IMR-90 (cell line): ENCODE data around the gene CASTOR1. TPM values are rescaled to one million over a fixed set of nuclear protein-coding genes. Genes with fewer than 3 reads are reported as not detected.

ENCODE experiments used
- ATAC-seq: fragments of 200-7000 bp; cut with Tn5 transposase; 2 replicates; pipeline ENCODE4 v1.9.1; 2020; ENCODE audit warnings: low read depth, mild to moderate bottlenecking, moderate library complexity
- BruUV-seq: library from RNA; stranded (reverse); fragments of 400-500 nt; replicated peaks from 2 replicates; lab custom pipeline; 2021; lab: Mats Ljungman, UMichigan
- CTCF ChIA-PET: fragments of 300-600 bp; formaldehyde crosslinking; extraction: SDS; loops from one replicate; lab custom pipeline; 2021; ENCODE audit warnings: antibody characterized with exemption; lab: Yijun Ruan, JAX
- POLR2A ChIA-PET: fragments of 300-600 bp; sonication (Branson Sonifier 250); formaldehyde crosslinking; loops from one replicate; lab custom pipeline; 2022; ENCODE audit warnings: antibody characterized with exemption; ENCODE audit not compliant: unreplicated experiment; lab: Charles Lee
- DNase-seq: peaks from one replicate; pipeline ENCODE4 v3.0.0; 2013
- H2AFZ ChIP-seq: replicated peaks from 2 replicates; pipeline ENCODE3; 2013; ENCODE audit warnings: low read length, mild to moderate bottlenecking; ENCODE audit not compliant: poor library complexity
- H2AK5ac ChIP-seq: 2 replicates; pipeline ENCODE4 v1.6.1; 2013; ENCODE audit warnings: low read depth, low read length, inconsistent platforms
- H2AK9ac ChIP-seq: replicated peaks from 2 replicates; pipeline ENCODE3; 2013; ENCODE audit warnings: mild to moderate bottlenecking, low read depth, low read length, moderate library complexity; ENCODE audit not compliant: poor library complexity
- H2BK120ac ChIP-seq: 2 replicates; pipeline ENCODE4 v1.6.1; 2013; ENCODE audit warnings: low read depth, low read length, inconsistent platforms
- H2BK15ac ChIP-seq: 3 replicates; pipeline ENCODE4 v1.6.1; 2013; ENCODE audit warnings: low read depth, low read length, inconsistent platforms
- H2BK20ac ChIP-seq: 2 replicates; pipeline ENCODE4 v1.6.1; 2013; ENCODE audit warnings: low read depth, mild to moderate bottlenecking, inconsistent platforms, low read length, moderate library complexity
- H2BK5ac ChIP-seq: 2 replicates; pipeline ENCODE4 v1.6.1; 2013; ENCODE audit warnings: mild to moderate bottlenecking, low read depth, low read length, inconsistent platforms; ENCODE audit not compliant: poor library complexity, severe bottlenecking
- H3K14ac ChIP-seq: replicated peaks from 2 replicates; pipeline ENCODE4 v1.6.1; 2013; ENCODE audit warnings: low read depth, low read length, inconsistent platforms
- H3K18ac ChIP-seq: 2 replicates; pipeline ENCODE4 v1.6.1; 2013; ENCODE audit warnings: low read depth, low read length, control low read depth
- H3K23ac ChIP-seq: 2 replicates; pipeline ENCODE4 v1.6.1; 2013; ENCODE audit warnings: low read depth, low read length, inconsistent platforms
- H3K27ac ChIP-seq: 2 replicates; pipeline ENCODE4 v1.5.1; 2013; ENCODE audit warnings: mild to moderate bottlenecking, control low read depth, low read length; ENCODE audit not compliant: insufficient read depth
- H3K27me3 ChIP-seq: 2 replicates; pipeline ENCODE4 v1.6.1; 2013; ENCODE audit warnings: low read length; ENCODE audit not compliant: control insufficient read depth, insufficient read depth
- H3K36me3 ChIP-seq: 2 replicates; pipeline ENCODE4 v1.6.1; 2013; ENCODE audit warnings: low read length, mixed read lengths; ENCODE audit not compliant: control insufficient read depth, insufficient read depth
- H3K4ac ChIP-seq: 2 replicates; pipeline ENCODE4 v1.6.1; 2013; ENCODE audit warnings: low read depth, low read length, inconsistent platforms
- H3K4me1 ChIP-seq: 2 replicates; pipeline ENCODE4 v1.6.1; 2013; ENCODE audit warnings: low read length, mixed read lengths; ENCODE audit not compliant: control insufficient read depth, insufficient read depth
- H3K4me2 ChIP-seq: 2 replicates; pipeline ENCODE4 v1.6.1; 2013; ENCODE audit warnings: low read depth, mild to moderate bottlenecking, control low read depth, low read length, moderate library complexity
- H3K4me3 ChIP-seq: 2 replicates; pipeline ENCODE4 v1.5.1; 2013; ENCODE audit warnings: low read depth, mild to moderate bottlenecking, control low read depth, low read length, moderate library complexity; ENCODE audit not compliant: insufficient read depth
- H3K56ac ChIP-seq: 2 replicates; pipeline ENCODE4 v1.6.1; 2013; ENCODE audit warnings: low read length, inconsistent platforms; ENCODE audit not compliant: insufficient read depth; ENCODE audit errors: extremely low read depth
- H3K79me1 ChIP-seq, 2 experiments: 2 replicates each; pipeline ENCODE4 v1.6.1; 2013; ENCODE audit warnings: low read length in 2 of 2, inconsistent platforms in 1 of 2, low read depth in 1 of 2
- H3K9ac ChIP-seq: 2 replicates; pipeline ENCODE4 v1.6.1; 2013; ENCODE audit warnings: low read depth, low read length, control low read depth
- H3K9me1 ChIP-seq: 2 replicates; pipeline ENCODE4 v1.6.1; 2013; ENCODE audit warnings: low read length, inconsistent platforms; ENCODE audit not compliant: insufficient read depth
- H3K9me3 ChIP-seq: 2 replicates; pipeline ENCODE4 v1.6.1; 2013; ENCODE audit warnings: low read length; ENCODE audit not compliant: control insufficient read depth, insufficient read depth
- H4K20me1 ChIP-seq: 2 replicates; pipeline ENCODE4 v1.6.1; 2013; ENCODE audit warnings: low read length, inconsistent platforms; ENCODE audit not compliant: insufficient read depth
- H4K5ac ChIP-seq: 2 replicates; pipeline ENCODE4 v1.6.1; 2013; ENCODE audit warnings: mild to moderate bottlenecking, low read depth, low read length, control low read depth
- H4K8ac ChIP-seq, 2 experiments: 2 replicates each; pipeline ENCODE4 v1.6.1; 2013; ENCODE audit warnings: low read depth in 2 of 2, low read length in 2 of 2, control low read depth in 1 of 2, inconsistent platforms in 1 of 2
- H4K91ac ChIP-seq: 2 replicates; pipeline ENCODE4 v1.6.1; 2013; ENCODE audit warnings: low read depth, low read length, inconsistent platforms; ENCODE audit not compliant: insufficient read depth
- BHLHE40 ChIP-seq: fragments of 150-350 bp; IDR thresholded peaks from 2 replicates; pipeline ENCODE4 v1.6.1; 2016; ENCODE audit warnings: mild to moderate bottlenecking, low read depth, low read length
- CHD1 ChIP-seq: IDR thresholded peaks from 2 replicates; pipeline ENCODE4 v1.6.1; 2012; ENCODE audit warnings: low read depth, low read length, improper control_type of control experiment
- CTCF ChIP-seq: conservative IDR thresholded peaks from 2 replicates; pipeline ENCODE4 v1.5.1; 2012; ENCODE audit warnings: mild to moderate bottlenecking, low read depth, low read length, improper control_type of control experiment
- ELK1 ChIP-seq: fragments of 150-350 bp; IDR thresholded peaks from 2 replicates; pipeline ENCODE4 v1.6.1; 2016; ENCODE audit warnings: low read depth, mild to moderate bottlenecking, low read length, moderate library complexity, borderline replicate concordance
- FOS ChIP-seq: fragments of 150-350 bp; IDR thresholded peaks from 2 replicates; pipeline ENCODE4 v1.6.1; 2016; ENCODE audit warnings: low read depth, low read length
- MAFK ChIP-seq: IDR thresholded peaks from 2 replicates; pipeline ENCODE4 v1.6.1; 2012; ENCODE audit warnings: low read depth, low read length, improper control_type of control experiment
- MXI1 ChIP-seq: IDR thresholded peaks from 2 replicates; pipeline ENCODE4 v1.6.1; 2012; ENCODE audit warnings: low read depth, mild to moderate bottlenecking, low read length, moderate library complexity, borderline replicate concordance
- NFE2L2 ChIP-seq: fragments of 150-350 bp; IDR thresholded peaks from 2 replicates; pipeline ENCODE4 v1.6.1; 2016; ENCODE audit warnings: low read depth, mild to moderate bottlenecking, low read length
- POLR2A ChIP-seq: IDR thresholded peaks from 2 replicates; pipeline ENCODE4 v1.6.1; 2012; ENCODE audit warnings: mild to moderate bottlenecking, low read depth, low read length
- RCOR1 ChIP-seq: IDR thresholded peaks from 2 replicates; pipeline ENCODE4 v1.6.1; 2012; ENCODE audit warnings: mild to moderate bottlenecking, low read length, improper control_type of control experiment; ENCODE audit not compliant: insufficient replicate concordance
- SMC3 ChIP-seq: fragments of 150-350 bp; IDR thresholded peaks from 2 replicates; pipeline ENCODE4 v1.6.1; 2016; ENCODE audit warnings: low read depth, mild to moderate bottlenecking, antibody characterized with exemption, low read length, moderate library complexity
- WGBS, 2 experiments: methylation state at CpG; one replicate each; pipeline versions ENCODE4 v1.1.5 to v1.1.7; 2013; ENCODE audit warnings: missing lambda C conversion rate in 2 of 2; ENCODE audit not compliant: insufficient read length in 1 of 2; ENCODE audit errors: extremely low coverage in 2 of 2; 5-methylcytosine and 5-hydroxymethylcytosine counted together
- dilution Hi-C: fragments of 300-500 bp; cut with HindIII; formaldehyde crosslinking; loops from one replicate; pipeline ENCODE4 v1.14.3; 2018; ENCODE audit warnings: low sequenced_read_pairs; ENCODE audit not compliant: unreplicated experiment
- in situ Hi-C: fragments of 300-500 bp; cut with MboI; formaldehyde crosslinking; loops from 3 replicates; pipeline ENCODE4 v1.14.3; 2019; ENCODE audit warnings: low sequenced_read_pairs, inconsistent platforms, mixed read lengths
- intact Hi-C: fragments of 100-400 bp; cut with micrococcal nuclease; formaldehyde crosslinking; loops from 2 replicates; pipeline ENCODE4 v1.10.0; 2022
- polyA plus RNA-seq, 3 experiments: library from polyadenylated mRNA; depleted of rRNA; stranded (reverse); fragments of >200 nt; gene quantifications; 2 replicates each; pipeline ENCODE4 v1.2.3, GENCODE V29; 2012; ENCODE audit warnings: low replicate concordance in 1 of 3
- total RNA-seq: library from RNA; depleted of rRNA; stranded (reverse); fragments of >200 nt; gene quantifications from 2 replicates; pipeline ENCODE4 v1.2.3, GENCODE V29; 2012

The CASTOR1 gene
- total and polyA plus RNA-seq, 2 of the 4 experiments (the other 2 are of a cell fraction), result 10.6 to 23.5 TPM

DNA sequence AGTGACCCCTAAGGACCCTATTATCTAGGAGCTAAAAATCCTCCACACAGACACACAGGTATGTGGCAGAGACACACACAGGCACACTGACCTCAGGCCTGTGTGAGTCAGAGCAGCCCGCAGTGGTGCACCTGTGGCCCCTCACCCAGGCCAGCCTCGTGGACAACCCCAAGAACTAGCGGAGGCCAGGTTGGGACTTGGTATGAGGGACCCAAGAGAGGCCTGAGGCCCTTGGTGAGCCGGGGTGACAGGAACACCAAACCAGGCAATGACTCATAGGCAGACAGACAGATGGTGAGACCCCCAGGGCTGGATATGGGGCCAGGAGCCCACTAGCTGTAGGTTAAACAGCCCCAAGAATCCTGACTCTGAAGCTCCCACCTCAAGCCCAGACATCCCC is 6.0 kb downstream of the CASTOR1 start:
- ChIA-PET CTCF (no interaction called here), POLR2A (no interaction called here)
- Histone ChIP-seq H2BK120ac (no peak overlapping the region), H2BK15ac (no peak overlapping the region), H4K20me1 (peaks cover 3% of the 10 kb centered on the region; the same call in 1 of the 2 replicates), H2AK9ac (no peak overlapping the region), H3K9me3 (no peaks in the 10 kb centered on the region), H4K8ac (no peak overlapping the region), H3K4me1 (peaks cover 2% of the 10 kb centered on the region), H2AFZ (no peak overlapping the region), H4K91ac (no peak overlapping the region), H3K9ac (no peak overlapping the region), H2BK20ac (no peak overlapping the region), H3K36me3 (peaks cover 24% of the 10 kb centered on the region), H3K27me3 (no peaks in the 10 kb centered on the region), H2AK5ac (no peak overlapping the region), H4K5ac (no peak overlapping the region), H3K4me3 (no peak overlapping the region), H2BK5ac (no peak overlapping the region), H3K23ac (no peak overlapping the region), H3K27ac (no peak overlapping the region), H3K9me1 (peaks cover 8% of the 10 kb centered on the region), H3K4ac (no peak overlapping the region), H3K79me1 (peaks cover 0 to 7% of the 10 kb centered on the region in 2 experiments; a peak in 3 of 4 replicates), H3K18ac (no peak overlapping the region), H3K56ac (no peak overlapping the region), H3K4me2 (no peak overlapping the region), H3K14ac (no peak overlapping the region)
- BruUV-seq, result no TSS peak
- no peak for TF ChIP-seq BHLHE40
- TF ChIP-seq MXI1, result no peak
- no peak for TF ChIP-seq CHD1
- TF ChIP-seq CTCF, result no peak
- no peak for TF ChIP-seq NFE2L2
- TF ChIP-seq MAFK, result no peak
- no peak for TF ChIP-seq POLR2A
- no peak for TF ChIP-seq SMC3
- no peak for TF ChIP-seq FOS
- no peak for TF ChIP-seq ELK1
- no peak for TF ChIP-seq RCOR1
- dilution Hi-C loops, result no loop called here
- intact Hi-C loops, result no loop called here
- DNase-seq (no peak), ATAC-seq (no peak)
- WGBS, 2 experiments, result 100% methylated on average over 1 of the region's 4 CpGs; no CpG with 5 or more reads in 1 of the 2 experiments
- in situ Hi-C loops, result no loop called here
